ENCODE results near the gene PKHD1. TPM values are rescaled to one million over a fixed set of nuclear protein-coding genes. Genes with fewer than 3 reads are reported as not detected.

The PKHD1 gene
- total RNA-seq, 1 donor from 2014 or later, result not detected

DNA sequence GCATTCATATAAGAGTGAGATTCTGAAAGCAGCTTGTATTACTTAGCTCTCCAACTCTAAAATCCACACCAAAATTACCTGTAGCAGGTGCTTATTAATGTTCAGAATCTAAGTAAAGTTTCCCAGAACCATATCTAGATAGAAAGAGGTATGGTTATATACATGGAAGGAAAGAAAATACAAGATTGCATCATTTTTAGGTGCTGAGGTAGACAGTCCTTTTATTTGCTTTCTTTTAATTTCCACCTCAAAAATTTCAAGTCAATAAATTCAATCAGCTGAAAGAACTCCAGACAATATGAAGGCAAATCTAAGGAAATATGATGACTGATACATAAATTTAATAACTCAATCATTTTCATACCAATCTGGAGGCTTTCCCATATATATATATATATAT, 521.9 kb downstream of the PKHD1 start:
- Mint-ChIP-seq H3K4me1 (ENCODE audit: low read depth) (no peaks in the 10 kb centered on the region), H3K4me3 (ENCODE audit: unreplicated experiment) (no peak overlapping the region), H3K9me3 (ENCODE audit: low read depth) (no peaks in the 10 kb centered on the region), H3K36me3 (ENCODE audit: low read depth) (no peaks in the 10 kb centered on the region), H3K27ac (ENCODE audit: unreplicated experiment) (no peak overlapping the region), H3K27me3 (ENCODE audit: low read depth) (no peaks in the 10 kb centered on the region)
- no peak for DNase-seq (ENCODE audit: low spot score)
- TF ChIP-seq, protein P1, sequence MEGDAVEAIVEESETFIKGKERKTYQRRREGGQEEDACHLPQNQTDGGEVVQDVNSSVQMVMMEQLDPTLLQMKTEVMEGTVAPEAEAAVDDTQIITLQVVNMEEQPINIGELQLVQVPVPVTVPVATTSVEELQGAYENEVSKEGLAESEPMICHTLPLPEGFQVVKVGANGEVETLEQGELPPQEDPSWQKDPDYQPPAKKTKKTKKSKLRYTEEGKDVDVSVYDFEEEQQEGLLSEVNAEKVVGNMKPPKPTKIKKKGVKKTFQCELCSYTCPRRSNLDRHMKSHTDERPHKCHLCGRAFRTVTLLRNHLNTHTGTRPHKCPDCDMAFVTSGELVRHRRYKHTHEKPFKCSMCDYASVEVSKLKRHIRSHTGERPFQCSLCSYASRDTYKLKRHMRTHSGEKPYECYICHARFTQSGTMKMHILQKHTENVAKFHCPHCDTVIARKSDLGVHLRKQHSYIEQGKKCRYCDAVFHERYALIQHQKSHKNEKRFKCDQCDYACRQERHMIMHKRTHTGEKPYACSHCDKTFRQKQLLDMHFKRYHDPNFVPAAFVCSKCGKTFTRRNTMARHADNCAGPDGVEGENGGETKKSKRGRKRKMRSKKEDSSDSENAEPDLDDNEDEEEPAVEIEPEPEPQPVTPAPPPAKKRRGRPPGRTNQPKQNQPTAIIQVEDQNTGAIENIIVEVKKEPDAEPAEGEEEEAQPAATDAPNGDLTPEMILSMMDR (IDR thresholded peaks at IDR 0.05), result no peak

Other genes with a start within 250 kb of the PKHD1 start
- not detected in 3 replicates for gene IL17A, start 98.8 kb upstream of the PKHD1 start, total RNA-seq
- gene IL17F, start 156.9 kb upstream of the PKHD1 start, total RNA-seq, result not detected in 3 replicates
- gene MCM3, start 197.1 kb upstream of the PKHD1 start, total RNA-seq, result 23.0 to 55.0 TPM (median 24.9 TPM) in 3 replicates